GM12878 (cell line): Measurements from ENCODE around the gene NPB. TPM values are rescaled to one million over a fixed set of nuclear protein-coding genes. Genes with fewer than 3 reads are reported as not detected.
A peak's percentile ranks its signal among the peaks of the same experiment; 100 is the strongest.

Experiments
- ATAC-seq: fragments of 200-7000 bp; cut with Tn5 transposase; 3 replicates; pipeline ENCODE4 v1.9.1; 2020; ENCODE audit warnings: mild to moderate bottlenecking, moderate library complexity
- BruUV-seq: library from RNA; stranded (reverse); fragments of 400-500 nt; replicated peaks from 2 replicates; lab custom pipeline; 2021; lab: Mats Ljungman, UMichigan
- CTCF ChIA-PET: fragments of 300-600 bp; sonication (Branson Sonifier 250); formaldehyde crosslinking; extraction: SDS; loops from one replicate; lab custom pipeline; 2021; ENCODE audit warnings: inconsistent platforms; lab: Yijun Ruan, JAX
- POLR2A ChIA-PET: fragments of 350-600 bp; formaldehyde crosslinking; extraction: SDS; loops from one replicate; lab custom pipeline; 2021; ENCODE audit warnings: inconsistent platforms; lab: Charles Lee
- RAD21 ChIA-PET: fragments of 300-600 bp; sonication (Branson Sonifier 250); formaldehyde crosslinking; loops from one replicate; lab custom pipeline; 2023; ENCODE audit warnings: antibody characterized with exemption; ENCODE audit not compliant: unreplicated experiment; lab: Charles Lee
- SMC1A ChIA-PET: fragments of 300-600 bp; sonication (Branson Sonifier 250); formaldehyde crosslinking; loops from one replicate; lab custom pipeline; 2023; ENCODE audit not compliant: unreplicated experiment, uncharacterized antibody; lab: Charles Lee
- DNase-seq: peaks from one replicate; pipeline ENCODE4 v3.0.0-alpha.2; 2011; ENCODE audit warnings: low read depth, low spot score
- FAIRE-seq: peaks from 3 replicates; lab custom pipeline; 2011; peaks lifted over from hg19 to GRCh38; lab: Jason Lieb, UNC
- H2AFZ ChIP-seq: 2 replicates; pipeline ENCODE4 v1.6.0; 2011; ENCODE audit warnings: low read depth, low read length, control low read depth; ENCODE audit not compliant: control insufficient read depth
- H3K27ac ChIP-seq: 2 replicates; pipeline ENCODE4 v1.5.1; 2011; ENCODE audit warnings: control low read depth; ENCODE audit not compliant: control insufficient read depth, insufficient read depth
- H3K27me3 ChIP-seq, 2 experiments: replicated peaks in 1 of 2; 2 replicates each; pipeline versions ENCODE4 v1.6.0 to v1.6.1; 2011; ENCODE audit warnings: low read length in 1 of 2; ENCODE audit not compliant: control insufficient read depth in 2 of 2, insufficient read depth in 2 of 2
- H3K36me3 ChIP-seq, 2 experiments: 2 replicates each; pipeline ENCODE4 v1.5.1; 2011; ENCODE audit warnings: low read length in 1 of 2; ENCODE audit not compliant: control insufficient read depth in 2 of 2, insufficient read depth in 2 of 2
- H3K4me1 ChIP-seq: 2 replicates; pipeline ENCODE4 v1.6.1; 2011; ENCODE audit warnings: mild to moderate bottlenecking, low read length, moderate library complexity, mixed read lengths; ENCODE audit not compliant: control insufficient read depth, insufficient read depth
- H3K4me2 ChIP-seq: 2 replicates; pipeline ENCODE4 v1.6.0; 2011; ENCODE audit warnings: control low read depth; ENCODE audit not compliant: control insufficient read depth, insufficient read depth
- H3K4me3 ChIP-seq: fragments of 200-600 bp; sonication (generic); 2 replicates; pipeline ENCODE4 v1.5.1; 2016
- H3K79me2 ChIP-seq: 2 replicates; pipeline ENCODE4 v1.6.0; 2011; ENCODE audit warnings: low read length; ENCODE audit not compliant: control insufficient read depth, insufficient read depth
- H3K9ac ChIP-seq: 2 replicates; pipeline ENCODE4 v1.8.0; 2011; ENCODE audit warnings: low read length, control low read depth, mixed read lengths; ENCODE audit not compliant: control insufficient read depth, insufficient read depth
- H3K9me3 ChIP-seq: replicated peaks from 3 replicates; pipeline ENCODE4 v1.5.1; 2011; ENCODE audit warnings: mild to moderate bottlenecking, low read length; ENCODE audit not compliant: control insufficient read depth, insufficient read depth
- H4K20me1 ChIP-seq: 2 replicates; pipeline ENCODE4 v1.6.0; 2011; ENCODE audit not compliant: control insufficient read depth, insufficient read depth
- E2F8 ChIP-seq: fragments of 450-650 bp; IDR thresholded peaks from 2 replicates; pipeline ENCODE4 v1.6.1; 2018; ENCODE audit warnings: mild to moderate bottlenecking, low read depth, moderate library complexity; ENCODE audit not compliant: partially characterized antibody
- IRF3 ChIP-seq: fragments of 450-650 bp; IDR thresholded peaks from 2 replicates; pipeline ENCODE4 v1.6.1; 2014; ENCODE audit warnings: mild to moderate bottlenecking
- POLR2A ChIP-seq: IDR thresholded peaks from 2 replicates; pipeline ENCODE4 v1.6.1; 2011; ENCODE audit warnings: low read depth, mild to moderate bottlenecking, low read length
- POLR2AphosphoS5 ChIP-seq: IDR thresholded peaks from 2 replicates; pipeline ENCODE4 v1.6.1; 2011; ENCODE audit warnings: mild to moderate bottlenecking, low read length, inconsistent platforms
- WGBS: methylation state at CpG from one replicate; pipeline ENCODE4 v1.1.6; 2016; ENCODE audit warnings: low lambda C conversion rate; ENCODE audit not compliant: insufficient replicate concordance, insufficient coverage; ENCODE audit errors: missing lambda C conversion rate; 5-methylcytosine and 5-hydroxymethylcytosine counted together
- in situ Hi-C: fragments of 300-500 bp; cut with MboI; formaldehyde crosslinking; loops from 9 replicates; pipeline ENCODE4 v1.14.3; 2018; ENCODE audit warnings: mixed read lengths
- intact Hi-C: fragments of 100-400 bp; cut with micrococcal nuclease; formaldehyde crosslinking; loops from one replicate; pipeline ENCODE4 v1.14.2; 2022; ENCODE audit not compliant: unreplicated experiment
- polyA plus RNA-seq, 11 experiments: library from polyadenylated mRNA; depleted of rRNA in 4 of 11; unstranded in 6 of 11; stranded (reverse) in 5 of 11; fragments of >200 nt; fragmentation: Nextera tagmentation in 4 of 11; fragmentation: Illumina TruSeq in 1 of 11; extraction: Ambion mirVana in 4 of 11; extraction: Trizol in 1 of 11; gene quantifications; 1 replicate in 1 of 11; 2 replicates in 10 of 11; pipeline versions ENCODE4 v1.2.1 to v1.2.3, GENCODE V29; 2011 to 2016; ENCODE audit warnings: inconsistent platforms in 2 of 11, missing spikeins in 2 of 11, low read depth in 1 of 11
- total RNA-seq, 4 experiments: library from RNA; depleted of rRNA in 3 of 4; stranded (reverse); fragments of >200 nt in 3 of 4; fragmentation: Illumina TruSeq in 1 of 4; extraction: Trizol in 1 of 4; gene quantifications; 2 replicates each; pipeline versions ENCODE4 v1.2.1 to v1.2.3, GENCODE V29; 2013 to 2021

NPB gene
- total and polyA plus RNA-seq, 10 of the 15 experiments (the other 5 are each of a cell fraction or from before 2014, with no cell fraction given): 0.03 to 0.40 (median 0.15) TPM; not detected in 2

DNA sequence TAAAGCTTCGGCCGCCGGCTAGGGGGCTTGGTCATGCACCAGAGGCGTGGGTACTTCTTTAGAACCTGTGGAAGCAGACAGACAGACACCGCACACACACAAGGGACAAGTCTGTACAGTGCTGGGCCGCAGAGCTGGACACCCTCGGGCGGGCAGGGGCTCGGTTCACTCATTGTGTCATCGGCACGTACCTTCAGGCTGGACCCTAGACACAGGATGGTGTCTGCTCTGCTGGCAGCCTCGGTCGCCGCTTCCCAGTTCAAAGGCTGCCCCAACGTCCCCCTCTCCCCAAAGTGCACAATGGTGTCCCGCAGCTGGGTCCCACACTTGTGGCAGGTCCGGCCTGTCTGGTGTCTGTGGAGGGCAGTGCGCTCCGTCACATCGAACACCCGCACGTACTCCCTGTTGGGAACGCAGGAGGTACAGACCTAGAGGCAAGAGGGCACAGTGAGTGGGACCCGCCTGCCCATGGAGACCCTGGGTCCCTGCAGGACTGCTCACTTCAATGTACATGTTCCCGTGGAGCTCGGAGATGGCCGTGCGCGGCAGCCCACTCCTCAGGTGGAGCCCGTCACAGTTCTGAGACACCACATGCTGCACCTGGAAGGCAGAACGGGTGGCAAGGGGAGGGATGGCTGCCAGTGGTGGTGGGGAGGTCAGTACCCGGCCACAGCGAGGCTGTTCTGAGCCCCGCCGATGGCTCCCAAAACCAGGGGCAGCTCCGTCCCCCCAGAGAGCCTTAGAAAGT lies 12.2 kb downstream of the NPB start:
- WGBS: 96% methylated on average over 36 of the region's 36 CpGs
- H3K4me3 ChIP-seq: no peak overlapping the region
- RAD21 ChIA-PET: no interaction called here
- no peak overlapping the region for H2AFZ ChIP-seq
- H3K9me3 ChIP-seq: no peaks in the 10 kb centered on the region
- no peak overlapping the region for H3K9ac ChIP-seq
- no peak for ATAC-seq
- POLR2A ChIA-PET: no interaction called here
- no peaks in the 10 kb centered on the region for H4K20me1 ChIP-seq
- H3K79me2 ChIP-seq: peaks cover 37% of the 10 kb centered on the region
- peaks cover 11% of the 10 kb centered on the region for H3K4me1 ChIP-seq
- no TSS peak for BruUV-seq
- TF ChIP-seq POLR2A (0 out of 2 replicates have a peak, but pooled peaks have one; percentile 39), IRF3 (no peak)
- no peak for DNase-seq
- intact Hi-C loops (no loop called here), in situ Hi-C loops (no loop called here)
- H3K36me3 ChIP-seq: peaks cover 14 to 28% of the 10 kb centered on the region in 2 experiments
- no peak for FAIRE-seq
- H3K4me2 ChIP-seq: no peak overlapping the region
- H3K27ac ChIP-seq: no peak overlapping the region
- CTCF ChIA-PET: no interaction called here
- no peaks in the 10 kb centered on the region for H3K27me3 ChIP-seq
- SMC1A ChIA-PET: no interaction called here

DNA sequence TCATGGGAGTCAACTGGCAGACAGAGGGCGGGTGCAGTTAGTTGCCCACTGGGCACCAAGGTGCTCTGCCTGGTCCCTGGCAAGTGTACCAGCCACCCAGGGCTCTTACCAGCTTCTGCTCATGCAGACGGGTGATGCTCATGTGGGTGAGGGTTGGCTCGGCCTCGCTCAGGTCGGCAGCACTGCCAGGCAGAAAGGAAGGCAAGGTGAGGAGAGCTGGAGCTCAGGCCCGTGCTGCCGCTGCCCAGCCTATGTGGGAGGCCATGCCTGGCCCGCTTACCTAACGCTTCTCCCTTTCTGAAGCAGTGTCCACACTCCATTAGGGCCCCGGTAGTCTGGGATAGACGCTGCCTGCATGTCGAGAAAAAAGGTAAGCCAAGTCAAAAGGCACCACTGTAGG lies 13.3 kb downstream of the NPB start:
- ChIA-PET CTCF (no interaction called here), POLR2A (no interaction called here), SMC1A (no interaction called here), RAD21 (no interaction called here)
- DNase-seq (no peak), FAIRE-seq (no peak)
- Histone ChIP-seq H4K20me1 (no peaks in the 10 kb centered on the region), H3K4me1 (peaks cover 6% of the 10 kb centered on the region), H3K79me2 (peaks cover 29% of the 10 kb centered on the region), H3K4me3 (no peak overlapping the region), H3K9ac (no peak overlapping the region), H3K9me3 (no peaks in the 10 kb centered on the region), H3K27ac (no peak overlapping the region), H3K36me3 (peaks cover 14 to 29% of the 10 kb centered on the region in 2 experiments)
- 92% methylated on average over 12 of the region's 12 CpGs for WGBS
- no TSS peak for BruUV-seq
- TF ChIP-seq E2F8: no peak
- TF ChIP-seq POLR2AphosphoS5: 0 out of 2 replicates have a peak, but pooled peaks have one; percentile 13
- TF ChIP-seq, all 136 proteins: peak for 1
- in situ Hi-C loops (no loop called here), intact Hi-C loops (no loop called here)
- no peak for ATAC-seq
- H2AFZ ChIP-seq: no peak overlapping the region
- no peaks in the 10 kb centered on the region for H3K27me3 ChIP-seq
- no peak overlapping the region for H3K4me2 ChIP-seq
